ENCODE results near the gene SEMA3A. TPM values are rescaled to one million over a fixed set of nuclear protein-coding genes. Genes with fewer than 3 reads are reported as not detected.

Gene SEMA3A
- total RNA-seq, 1 experiment from 2014 or later = 32.2 TPM

GRCh38 chr7:83984076-83984475 is 210.5 kb downstream of the SEMA3A start:
- Mint-ChIP-seq H3K4me1 (no peaks in the 10 kb centered on the region), H3K4me3 (no peak overlapping the region), H3K27ac (no peak overlapping the region), H3K27me3 (ENCODE audit: low read depth) (no peaks in the 10 kb centered on the region), H3K36me3 (peaks cover 16% of the 10 kb centered on the region), H3K9me3 (peaks cover 11% of the 10 kb centered on the region; the same call in 1 of the 2 replicates)
- ChIA-PET CTCF (no interaction called here), POLR2A (no interaction called here)
- no peak for TF ChIP-seq ZSCAN18 (CRISPR knock-in tag; IDR thresholded peaks at IDR 0.05)
- no peak for TF ChIP-seq NR3C1 (CRISPR knock-in tag; conservative IDR thresholded peaks at IDR 0.05; ENCODE audit: low read depth)
- no peak for DNase-seq (ENCODE audit: low spot score)
- no peak for ATAC-seq

GRCh38 chr7:83983606-83984005 is 211.0 kb downstream of the SEMA3A start:
- Mint-ChIP-seq H3K36me3 (peaks cover 16% of the 10 kb centered on the region), H3K4me1 (no peaks in the 10 kb centered on the region), H3K9me3 (peaks cover 11% of the 10 kb centered on the region; the same call in 1 of the 2 replicates), H3K4me3 (no peak overlapping the region), H3K27me3 (ENCODE audit: low read depth) (no peaks in the 10 kb centered on the region), H3K27ac (no peak overlapping the region)
- no peak for ATAC-seq
- ChIA-PET CTCF (interaction anchor here (0.6 kb wide), 1 partner anchor 153 kb away, joined by 3 read pairs; no protein-coding TSS in a partner anchor), POLR2A (no interaction called here)
- TF ChIP-seq ERG (CRISPR knock-in tag; IDR thresholded peaks at IDR 0.05) = no peak
- TF ChIP-seq EMX1 (CRISPR knock-in tag; IDR thresholded peaks at IDR 0.05) = no peak
- no peak for TF ChIP-seq MAX (CRISPR knock-in tag; IDR thresholded peaks at IDR 0.05)
- TF ChIP-seq GRHL2 (CRISPR knock-in tag; IDR thresholded peaks at IDR 0.05; ENCODE audit: insufficient replicate concordance, severe bottlenecking) = no peak
- no peak for TF ChIP-seq CREM (CRISPR knock-in tag; IDR thresholded peaks at IDR 0.05)
- no peak for TF ChIP-seq PRRX2 (CRISPR knock-in tag; IDR thresholded peaks at IDR 0.05)
- no peak for TF ChIP-seq ZSCAN18 (CRISPR knock-in tag; IDR thresholded peaks at IDR 0.05)
- no peak for TF ChIP-seq JAZF1 (CRISPR knock-in tag; IDR thresholded peaks at IDR 0.05)
- no peak for TF ChIP-seq ZNF671 (CRISPR knock-in tag; IDR thresholded peaks at IDR 0.05)
- no peak for TF ChIP-seq ZNF512 (CRISPR knock-in tag; IDR thresholded peaks at IDR 0.05; ENCODE audit: borderline replicate concordance)
- TF ChIP-seq FOXJ3 (CRISPR knock-in tag; IDR thresholded peaks at IDR 0.05; ENCODE audit: borderline replicate concordance) = no peak
- no peak for DNase-seq (ENCODE audit: low spot score)

GRCh38 chr7:83976302-83976701 is 218.3 kb downstream of the SEMA3A start:
- H3K27ac Mint-ChIP-seq = no peak overlapping the region
- peaks cover under 1% of the 10 kb centered on the region; the same call in 1 of the 2 replicates for H3K9me3 Mint-ChIP-seq
- CTCF ChIA-PET = no interaction called here
- H3K36me3 Mint-ChIP-seq = peaks cover 9% of the 10 kb centered on the region
- ATAC-seq (no peak), DNase-seq (ENCODE audit: low spot score) (no peak)
- H3K27me3 Mint-ChIP-seq (ENCODE audit: low read depth) = no peaks in the 10 kb centered on the region
- no peak overlapping the region for H3K4me3 Mint-ChIP-seq
- peak; percentile 57 for TF ChIP-seq CTCF (IDR thresholded peaks at IDR 0.05)
- TF ChIP-seq AFF4 (CRISPR knock-in tag; IDR thresholded peaks at IDR 0.05; ENCODE audit: borderline replicate concordance) = no peak
- H3K4me1 Mint-ChIP-seq = no peaks in the 10 kb centered on the region; the same call in 1 of the 2 replicates
- POLR2A ChIA-PET = no interaction called here
